Colon (tissue), 2 donors: ENCODE data around the gene NFIX.

Source experiments
- FAIRE-seq: peaks from 2 replicates; lab custom pipeline; 2012; peaks lifted over from hg19 to GRCh38; lab: Jason Lieb, UNC
- donor health status: control.
- donor health status: control.

NFIX gene

GRCh38 chr19:13076787-13077186, 81.5 kb downstream of the NFIX start:
- FAIRE-seq, result no peak

GRCh38 chr19:13077240-13077639, 82.0 kb downstream of the NFIX start:
- FAIRE-seq, result no peak

GRCh38 chr19:13078381-13078780, 83.1 kb downstream of the NFIX start:
- FAIRE-seq, result no peak

- no peak for FAIRE-seq
Observed at GRCh38 chr19:13078897-13079541, 83.7 kb downstream of the NFIX start.

GRCh38 chr19:13079542-13079986, 84.3 kb downstream of the NFIX start:
- FAIRE-seq, result no peak

- no peak for FAIRE-seq
Observed at GRCh38 chr19:13082192-13083007, 87.1 kb downstream of the NFIX start.

GRCh38 chr19:13083008-13083404, 87.7 kb downstream of the NFIX start:
- no peak for FAIRE-seq

GRCh38 chr19:13083627-13084026, 88.4 kb downstream of the NFIX start:
- no peak for FAIRE-seq

GRCh38 chr19:13085666-13086065, 90.4 kb downstream of the NFIX start:
- FAIRE-seq, result no peak

GRCh38 chr19:13086341-13086740, 91.1 kb downstream of the NFIX start:
- no peak for FAIRE-seq

- FAIRE-seq, result no peak
Observed at GRCh38 chr19:13087295-13087694, 92.0 kb downstream of the NFIX start.

- no peak for FAIRE-seq
Observed at GRCh38 chr19:13087795-13088537, 92.7 kb downstream of the NFIX start.

GRCh38 chr19:13089139-13089856, 94.0 kb downstream of the NFIX start:
- FAIRE-seq, result no peak

- no peak for FAIRE-seq
Observed at GRCh38 chr19:13089857-13090507, 94.7 kb downstream of the NFIX start.

- no peak for FAIRE-seq
Observed at GRCh38 chr19:13090511-13091231, 95.4 kb downstream of the NFIX start.

- no peak for FAIRE-seq
Observed at GRCh38 chr19:13091400-13092157, 96.3 kb downstream of the NFIX start.

GRCh38 chr19:13092158-13092543, 96.9 kb downstream of the NFIX start:
- no peak for FAIRE-seq

GRCh38 chr19:13092606-13093235, 97.4 kb downstream of the NFIX start:
- FAIRE-seq, result no peak

GRCh38 chr19:13093407-13094105, 98.3 kb downstream of the NFIX start:
- no peak for FAIRE-seq
